Activated naive CD8-positive, alpha-beta T cell treated with anti-CD3 and anti-CD28 coated beads, Interleukin-2, amount 10 ng/mL, durations not matched to agents 7 days and 5 days (primary cell): Measurements from ENCODE around the gene DIS3. TPM values are rescaled to one million over a fixed set of nuclear protein-coding genes. Genes with fewer than 3 reads are reported as not detected.
"Not testable (repeated sequence)": the region's sequence is repeated elsewhere in the genome, so short reads cannot be mapped to it uniquely, and the experiment has no call there.

Source experiments
- ATAC-seq: fragments of 150-1000 bp; cut with Tn5 transposase; one replicate; pipeline ENCODE4 v1.10.0; 2021; ENCODE audit warnings: low read depth, moderate library complexity
- POLR2A ChIA-PET: fragments of 350-600 bp; sonication (Branson Sonifier 250); formaldehyde crosslinking; loops from one replicate; lab custom pipeline; 2021; ENCODE audit warnings: antibody characterized with exemption; lab: Charles Lee
- DNase-seq: peaks from one replicate; pipeline ENCODE4 v3.0.0; 2021
- H3K27ac Mint-ChIP-seq: one replicate; pipeline ENCODE4 v1.8.0; 2022; ENCODE audit warnings: mild to moderate bottlenecking, mixed read lengths
- H3K27me3 Mint-ChIP-seq: one replicate; pipeline ENCODE4 v1.8.0; 2022; ENCODE audit warnings: mild to moderate bottlenecking, moderate library complexity, mixed read lengths
- H3K36me3 Mint-ChIP-seq: one replicate; pipeline ENCODE4 v1.8.0; 2021; ENCODE audit warnings: mild to moderate bottlenecking, mixed read lengths
- H3K4me1 Mint-ChIP-seq: one replicate; pipeline ENCODE4 v1.8.0; 2021; ENCODE audit warnings: mixed read lengths
- H3K4me3 Mint-ChIP-seq: one replicate; pipeline ENCODE4 v1.8.0; 2022; ENCODE audit warnings: mild to moderate bottlenecking, moderate library complexity, mixed read lengths
- H3K9me3 Mint-ChIP-seq: one replicate; pipeline ENCODE4 v1.8.0; 2021; ENCODE audit warnings: mixed read lengths
- total RNA-seq, 2 experiments: library from RNA; stranded (reverse); gene quantifications; one replicate each; pipeline ENCODE4 v1.2.3, GENCODE V29; 2021

The DIS3 gene
- total RNA-seq, 2 experiments from 2014 or later: 33.0 to 33.8 TPM

- no peaks in the 10 kb centered on the region for H3K27me3 Mint-ChIP-seq
- POLR2A ChIA-PET: no interaction called here
These were observed 54.8 kb downstream of the DIS3 start for GRCh38 chr13:72726726-72727416.

GRCh38 chr13:72726185-72726584 lies 55.5 kb downstream of the DIS3 start:
- POLR2A ChIA-PET, DNase-seq, H3K27me3 Mint-ChIP-seq, H3K9me3 Mint-ChIP-seq, ATAC-seq: not testable (repeated sequence)
- Mint-ChIP-seq H3K36me3 (peaks cover 40% of the 10 kb centered on the region), H3K4me1 (peaks cover 48% of the 10 kb centered on the region), H3K4me3 (peak overlapping the region; percentile 98), H3K27ac (peak overlapping the region; percentile 95)

More at GRCh38 chr13:72726726-72727416, 54.8 kb downstream of the DIS3 start:
- Mint-ChIP-seq H3K4me3 (peak overlapping the region; percentile 98), H3K4me1 (peaks cover 49% of the 10 kb centered on the region), H3K27ac (peak overlapping the region; percentile 95), H3K36me3 (peaks cover 41% of the 10 kb centered on the region), H3K9me3 (no peaks in the 10 kb centered on the region)
- ATAC-seq (peak; percentile 29), DNase-seq (peak; percentile 71)

DNA sequence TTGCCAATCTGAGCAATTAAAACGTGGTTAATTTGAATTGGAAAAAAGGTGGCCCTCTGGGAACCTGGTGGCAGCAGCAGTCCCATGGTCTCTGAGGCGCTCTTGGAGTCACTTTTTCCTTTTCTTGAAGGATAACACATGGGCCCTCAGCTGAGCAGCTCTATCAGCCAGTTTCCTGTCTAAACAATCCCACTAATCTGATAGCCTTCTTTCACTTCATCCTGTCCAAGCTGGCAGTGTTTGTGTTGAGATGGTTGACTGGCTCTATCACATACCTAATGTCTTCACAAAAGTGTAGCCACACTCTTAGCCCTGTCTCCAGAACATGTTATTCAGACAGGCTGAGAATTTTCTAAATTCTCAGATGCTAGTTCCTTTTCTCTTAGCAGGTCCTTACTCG lies 64.9 kb downstream of the DIS3 start:
- peaks cover 9% of the 10 kb centered on the region for H3K4me1 Mint-ChIP-seq
- POLR2A ChIA-PET: no interaction called here
- H3K36me3 Mint-ChIP-seq: peaks cover 81% of the 10 kb centered on the region

More for the DNA sequence above, 64.9 kb downstream of the DIS3 start:
- DNase-seq (no peak), ATAC-seq (no peak)
- no peaks in the 10 kb centered on the region for H3K27me3 Mint-ChIP-seq
- no peak overlapping the region for H3K27ac Mint-ChIP-seq
- peaks cover 2% of the 10 kb centered on the region for H3K9me3 Mint-ChIP-seq
- H3K4me3 Mint-ChIP-seq: no peak overlapping the region

Other genes with a start within 250 kb of the DIS3 start
- gene MZT1, start 54.3 kb downstream of the DIS3 start, total RNA-seq: 10 to 100 TPM; 18.4 to 19.2 TPM
- gene BORA, start 54.0 kb downstream of the DIS3 start, total RNA-seq: 10 to 100 TPM; 19.9 to 24.2 TPM
- gene PIBF1, start 233 bp upstream of the DIS3 start, total RNA-seq: 10 to 100 TPM; 25.5 to 28.6 TPM